HEK293T (cell line): ENCODE measurements around the gene FBH1.

Experiments
- FOXK2 ChIP-seq: fragments of 450-650 bp; IDR thresholded peaks from 2 replicates; pipeline ENCODE4 v1.6.1; 2016; ENCODE audit warnings: mild to moderate bottlenecking
- FOXM1 ChIP-seq: fragments of 450-650 bp; IDR thresholded peaks from 2 replicates; pipeline ENCODE4 v1.6.1; 2017; ENCODE audit warnings: mild to moderate bottlenecking, borderline replicate concordance

GRCh38 chr10:5919568-5919967, 29.5 kb downstream of the FBH1 start:
- TF ChIP-seq FOXM1 (no peak), FOXK2 (no peak)
